NCI-H524 treated with DMSO at 0.1 percent for 48 hours (cell line): ENCODE results near the gene SPATA20.

Experiments used
- DNase-seq: peaks from one replicate; lab custom pipeline; 2025; lab: John Stamatoyannopoulos, UW

SPATA20 gene

DNA sequence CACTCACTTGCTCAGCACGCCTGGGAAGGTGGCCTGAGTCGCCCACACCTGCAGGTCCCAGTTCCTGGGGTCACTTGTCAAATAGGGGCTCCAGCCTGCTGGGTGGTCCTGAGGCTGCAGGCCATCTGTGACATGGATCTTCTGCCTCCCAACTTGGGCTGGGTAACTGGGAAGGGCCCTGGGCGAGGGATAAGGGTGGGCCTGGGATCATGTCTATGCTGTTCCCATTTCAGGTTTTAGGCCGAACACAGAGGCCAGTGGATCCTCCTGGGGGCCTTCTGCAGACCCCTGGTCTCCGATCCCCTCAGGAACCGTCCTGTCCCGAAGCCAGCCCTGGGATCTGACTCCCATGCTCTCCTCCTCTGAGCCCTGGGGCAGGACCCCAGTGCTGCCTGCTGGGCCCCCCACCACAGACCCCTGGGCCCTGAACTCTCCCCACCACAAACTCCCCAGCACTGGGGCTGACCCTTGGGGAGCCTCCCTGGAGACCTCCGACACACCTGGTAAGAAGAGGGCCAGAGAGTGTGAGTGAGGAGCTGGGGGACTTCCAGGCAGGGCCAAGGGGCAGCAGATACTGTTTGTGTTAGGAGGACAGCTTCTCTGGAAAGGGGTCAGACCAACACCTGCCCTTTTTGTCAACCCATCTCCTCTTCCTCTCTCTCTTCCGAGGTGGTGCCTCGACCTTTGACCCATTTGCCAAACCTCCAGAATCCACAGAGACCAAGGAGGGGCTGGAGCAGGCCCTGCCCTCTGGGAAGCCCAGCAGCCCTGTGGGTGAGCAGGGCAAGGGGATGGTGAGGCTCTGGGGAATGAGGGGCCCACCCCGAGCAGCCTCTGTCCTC lies 6.2 kb upstream of the SPATA20 start:
- DNase-seq = no peak

GRCh38 chr17:50541402-50541715 lies 5.6 kb upstream of the SPATA20 start:
- no peak for DNase-seq

- DNase-seq = no peak
These were observed 5.0 kb upstream of the SPATA20 start for GRCh38 chr17:50541716-50542688.

- DNase-seq = no peak
These were observed 3.9 kb upstream of the SPATA20 start for GRCh38 chr17:50542795-50543774.

- no peak for DNase-seq
These were observed 2.5 kb upstream of the SPATA20 start for GRCh38 chr17:50544516-50544915.

GRCh38 chr17:50545311-50545710 lies 1.7 kb upstream of the SPATA20 start:
- DNase-seq = no peak

DNA sequence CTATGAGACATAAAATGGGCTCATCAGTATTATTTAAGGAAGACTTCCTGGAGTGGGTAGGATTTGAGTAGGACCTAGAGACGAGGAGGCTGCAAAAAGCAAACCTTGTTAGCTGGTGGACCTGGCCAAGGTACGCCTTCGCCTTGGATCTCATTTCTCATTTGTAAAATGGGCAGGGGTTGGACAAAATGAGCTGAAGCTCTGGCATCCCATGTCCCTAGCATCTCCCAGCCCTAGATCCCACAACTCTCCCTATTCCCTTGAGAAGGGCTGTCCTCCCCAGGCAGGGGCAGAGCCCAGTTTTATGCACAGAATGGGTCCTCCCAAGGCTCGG lies 306 bp upstream of the SPATA20 start:
- no peak for DNase-seq

- no peak for DNase-seq
These were observed 736 bp downstream of the SPATA20 start for GRCh38 chr17:50547736-50548083.

- no peak for DNase-seq
These were observed 1.9 kb downstream of the SPATA20 start for GRCh38 chr17:50548831-50549230.

GRCh38 chr17:50549256-50549941 lies 2.4 kb downstream of the SPATA20 start:
- DNase-seq = no peak

GRCh38 chr17:50549969-50550368 lies 3.0 kb downstream of the SPATA20 start:
- no peak for DNase-seq

GRCh38 chr17:50550661-50551432 lies 3.9 kb downstream of the SPATA20 start:
- DNase-seq = peak; percentile 14

DNA sequence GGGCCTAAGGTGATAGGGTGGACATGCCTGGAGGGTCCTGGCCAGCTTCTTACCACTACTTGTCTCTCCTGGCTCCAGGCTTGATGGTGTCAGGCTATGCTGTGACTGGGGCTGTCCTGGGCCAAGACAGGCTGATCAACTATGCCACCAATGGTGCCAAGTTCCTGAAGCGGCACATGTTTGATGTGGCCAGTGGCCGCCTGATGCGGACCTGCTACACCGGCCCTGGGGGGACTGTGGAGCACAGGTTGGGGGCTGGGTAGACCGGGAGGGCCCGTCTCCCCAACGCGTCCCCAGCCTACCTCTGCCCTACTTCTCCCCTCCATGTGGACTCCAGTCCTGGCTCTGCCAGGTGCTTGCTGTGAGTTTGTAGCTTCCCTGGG lies 4.5 kb downstream of the SPATA20 start:
- DNase-seq = no peak

- DNase-seq = no peak
These were observed 4.9 kb downstream of the SPATA20 start for GRCh38 chr17:50551884-50552283.

GRCh38 chr17:50554201-50554600 lies 7.2 kb downstream of the SPATA20 start:
- DNase-seq = no peak

DNA sequence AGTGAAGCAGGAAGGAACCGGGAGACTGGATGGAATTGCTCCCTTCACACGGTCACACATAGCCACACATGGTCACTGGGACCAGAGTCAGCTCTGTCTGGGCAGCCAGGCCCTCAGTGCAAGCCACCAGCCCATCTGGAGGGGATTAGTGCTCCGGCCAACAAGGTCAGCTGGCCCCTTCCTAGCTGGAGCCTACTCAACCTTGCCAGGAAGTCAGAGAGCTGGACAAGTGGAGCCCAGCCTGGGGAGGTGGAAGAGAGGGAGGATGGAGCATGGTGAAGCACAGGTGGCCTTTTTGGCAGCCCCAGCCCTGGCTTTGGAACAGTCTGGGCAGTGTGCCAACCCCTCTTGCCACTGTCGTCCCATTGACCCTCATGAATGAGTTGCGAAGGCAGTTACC lies 9.8 kb downstream of the SPATA20 start:
- DNase-seq = peak; percentile 72

DNA sequence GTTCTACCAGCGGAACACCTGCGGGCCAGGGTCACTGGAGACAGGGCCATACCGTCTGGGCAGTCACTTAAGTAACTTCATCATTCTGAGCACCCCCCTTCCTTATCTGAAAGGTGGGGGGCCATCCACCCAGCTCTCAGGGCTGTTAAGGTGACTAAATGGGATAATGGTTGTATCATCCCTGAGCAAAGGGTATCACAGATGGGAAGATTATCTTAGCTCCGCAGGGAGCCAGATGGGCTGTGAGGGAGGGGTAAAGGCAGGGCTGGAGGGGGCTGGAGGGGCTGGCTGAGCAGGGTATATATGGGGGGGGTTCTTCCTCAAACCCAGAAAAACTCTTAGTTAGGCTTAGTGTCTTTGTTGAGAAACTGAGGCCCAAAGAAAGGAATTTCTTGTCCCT lies 10.7 kb downstream of the SPATA20 start:
- DNase-seq = peak; percentile 92

DNA sequence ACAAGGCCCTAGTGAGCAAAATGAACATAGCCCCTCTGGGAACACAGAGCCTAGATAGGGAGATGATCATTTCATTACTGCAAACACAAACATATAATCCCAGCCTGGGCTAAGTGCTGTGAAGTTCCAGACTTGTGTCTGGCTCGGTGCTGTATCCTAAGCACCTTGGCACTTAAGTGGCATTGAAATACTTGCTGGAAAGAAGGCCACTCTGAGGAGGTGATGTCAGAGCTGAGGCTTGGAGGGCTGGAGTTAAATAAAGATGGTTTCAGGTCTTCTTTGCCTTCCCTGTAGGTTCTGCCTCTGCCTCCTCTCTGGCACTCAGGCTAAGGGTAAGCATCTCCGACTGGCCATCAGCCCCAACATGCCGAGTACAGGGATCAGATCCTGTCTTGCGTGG lies 11.1 kb downstream of the SPATA20 start:
- peak; percentile 83 for DNase-seq

DNA sequence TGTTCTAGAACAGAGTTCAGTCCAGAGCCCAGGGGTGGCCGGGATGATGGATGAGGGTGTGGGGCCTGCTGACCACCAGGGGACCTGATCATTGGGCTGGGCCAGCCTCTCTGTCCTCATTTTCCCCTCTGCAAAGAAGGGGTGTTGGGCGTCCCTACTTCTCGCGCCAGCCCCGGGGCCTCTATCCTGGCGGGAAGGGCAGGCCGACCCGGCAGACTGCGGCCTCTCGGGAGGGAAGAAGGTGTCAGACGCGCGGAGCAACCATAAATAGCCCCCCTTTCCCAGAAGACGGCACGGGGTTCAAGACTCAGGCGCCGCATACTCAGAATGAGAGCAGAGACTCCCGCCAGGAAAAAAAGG lies 11.6 kb downstream of the SPATA20 start:
- no peak for DNase-seq

DNA sequence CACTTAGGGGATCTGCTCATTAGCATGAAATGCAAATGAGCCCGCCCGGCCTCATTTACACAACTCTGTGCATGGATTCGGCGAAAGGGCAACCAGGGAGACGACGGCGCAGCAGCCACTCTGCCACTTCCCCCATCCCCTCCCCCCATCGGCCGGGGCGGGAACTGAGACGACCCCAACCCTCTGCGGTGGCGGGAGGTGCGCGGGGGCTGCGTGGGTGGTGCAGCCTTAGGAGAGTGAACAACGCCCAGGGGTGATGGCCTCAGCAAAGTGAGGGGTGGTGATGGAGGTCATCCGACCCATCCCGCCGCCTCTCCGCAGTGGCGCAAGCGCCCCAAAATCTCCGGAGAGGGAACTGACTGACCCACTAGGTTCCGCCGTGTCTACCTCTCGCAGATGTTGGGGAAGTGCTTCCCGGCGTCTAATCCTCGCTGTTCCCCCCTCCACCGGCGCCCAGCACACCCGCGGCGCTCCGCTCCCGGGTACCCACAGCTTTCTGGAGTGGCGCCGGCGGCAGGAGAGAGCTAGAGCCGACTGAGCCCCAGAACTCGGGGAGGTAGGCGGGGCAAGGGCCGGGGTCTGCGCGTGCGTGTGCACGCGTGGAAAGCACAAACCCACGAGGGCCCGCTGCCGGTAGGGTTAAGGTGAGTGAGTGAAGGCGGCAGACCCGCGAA lies 12.1 kb downstream of the SPATA20 start:
- no peak for DNase-seq
